Natural killer cell (primary cell): ENCODE measurements around the gene DDIAS. TPM values are rescaled to one million over a fixed set of nuclear protein-coding genes. Genes with fewer than 3 reads are reported as not detected.
"Not testable (repeated sequence)": the region's sequence is repeated elsewhere in the genome, so short reads cannot be mapped to it uniquely, and the experiment has no call there.

ENCODE experiments used
- ATAC-seq, 3 donors: fragments of 150-1000 bp in 2 of 3; fragments of 200-7000 bp in 1 of 3; cut with Tn5 transposase; 1 replicate in 1 of 3; 2 replicates in 2 of 3; pipeline ENCODE4 v1.10.0; 2021; ENCODE audit warnings: mild to moderate bottlenecking in 2 of 3, moderate library complexity in 2 of 3
- DNase-seq, 2 donors: peaks; one replicate each; pipeline versions ENCODE4 v3.0.0 to v3.0.0-alpha.2; 2013 to 2021; ENCODE audit warnings: mixed read lengths in 1 of 2
- H3K27ac ChIP-seq: one replicate; pipeline ENCODE4 v1.5.1; 2013; ENCODE audit warnings: mild to moderate bottlenecking, low read length
- H3K27me3 ChIP-seq: one replicate; pipeline ENCODE4 v1.6.1; 2013; ENCODE audit warnings: low read length; ENCODE audit not compliant: control insufficient read depth, insufficient read depth
- H3K36me3 ChIP-seq: one replicate; pipeline ENCODE4 v1.6.1; 2013; ENCODE audit warnings: low read length; ENCODE audit not compliant: control insufficient read depth, insufficient read depth
- H3K4me1 ChIP-seq: one replicate; pipeline ENCODE4 v1.6.1; 2013; ENCODE audit warnings: low read length; ENCODE audit not compliant: control insufficient read depth, insufficient read depth
- H3K4me3 ChIP-seq: one replicate; pipeline ENCODE4 v1.5.1; 2013; ENCODE audit warnings: low read length
- H3K9me3 ChIP-seq: one replicate; pipeline ENCODE4 v1.6.1; 2013; ENCODE audit warnings: low read length; ENCODE audit not compliant: control insufficient read depth, insufficient read depth
- H3K27ac Mint-ChIP-seq, 2 donors: one replicate each; pipeline ENCODE4 v1.8.0; 2022; ENCODE audit warnings: mild to moderate bottlenecking in 2 of 2, mixed read lengths in 2 of 2, moderate library complexity in 1 of 2
- H3K27me3 Mint-ChIP-seq, 2 donors: one replicate each; pipeline ENCODE4 v1.8.0; 2022; ENCODE audit warnings: low read depth in 2 of 2, mixed read lengths in 2 of 2
- H3K36me3 Mint-ChIP-seq: one replicate; pipeline ENCODE4 v1.8.0; 2022; ENCODE audit warnings: mixed read lengths
- H3K4me1 Mint-ChIP-seq, 2 donors: one replicate each; pipeline ENCODE4 v1.8.0; 2022; ENCODE audit warnings: mixed read lengths in 2 of 2
- H3K4me3 Mint-ChIP-seq: one replicate; pipeline ENCODE4 v1.8.0; 2022; ENCODE audit warnings: mild to moderate bottlenecking, moderate library complexity, mixed read lengths
- H3K9me3 Mint-ChIP-seq, 2 donors: one replicate each; pipeline ENCODE4 v1.8.0; 2022; ENCODE audit warnings: mixed read lengths in 2 of 2
- WGBS: methylation state at CpG from one replicate; pipeline ENCODE4 v1.1.7; 2013; ENCODE audit warnings: missing lambda C conversion rate; ENCODE audit not compliant: insufficient coverage; 5-methylcytosine and 5-hydroxymethylcytosine counted together
- intact Hi-C: fragments of 100-400 bp; cut with micrococcal nuclease; formaldehyde crosslinking; loops from one replicate; pipeline ENCODE4 v1.14.2; 2022
- total RNA-seq, 4 donors: library from RNA; stranded (reverse); fragments of 120-200 nt in 1 of 4; gene quantifications; one replicate each; pipeline versions ENCODE4 v1.2.3 to v1.2.4, GENCODE V29; 2013 to 2022
- TF ChIP-seq, protein P1 (sequence below): fragments of 200-600 bp; IDR thresholded peaks from one replicate; pipeline ENCODE4 v1.8.0; 2022; ENCODE audit warnings: antibody characterized with exemption

Gene DDIAS
- total RNA-seq, 3 donors from 2014 or later (not counting 1 experiment from before 2014, with no cell fraction given), result 0.89 to 2.4 (median 1.8) TPM

DNA sequence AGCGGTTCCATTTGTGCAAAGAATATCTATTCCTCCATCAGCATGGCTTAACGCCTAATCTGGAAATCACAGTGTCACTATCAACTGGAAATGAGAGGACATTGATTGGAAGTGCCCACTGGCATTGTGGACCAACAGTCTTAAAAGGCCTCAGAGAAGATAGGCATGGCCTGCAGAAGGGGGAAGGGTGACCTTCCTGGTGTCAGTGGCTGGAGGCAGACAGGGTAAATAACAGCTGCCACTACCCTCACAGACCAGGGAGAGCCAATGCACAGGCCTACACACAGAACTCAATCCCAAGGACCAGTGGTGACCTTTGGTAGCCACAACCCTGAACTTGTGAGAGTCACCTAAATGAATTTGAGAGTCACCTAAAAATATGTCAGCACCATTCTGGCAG is 36.0 kb downstream of the DDIAS start:
- peaks cover 0 to 13% of the 10 kb centered on the region in 2 donors for H3K4me1 Mint-ChIP-seq
- 95% methylated on average over 2 of the region's 2 CpGs for WGBS

DNA sequence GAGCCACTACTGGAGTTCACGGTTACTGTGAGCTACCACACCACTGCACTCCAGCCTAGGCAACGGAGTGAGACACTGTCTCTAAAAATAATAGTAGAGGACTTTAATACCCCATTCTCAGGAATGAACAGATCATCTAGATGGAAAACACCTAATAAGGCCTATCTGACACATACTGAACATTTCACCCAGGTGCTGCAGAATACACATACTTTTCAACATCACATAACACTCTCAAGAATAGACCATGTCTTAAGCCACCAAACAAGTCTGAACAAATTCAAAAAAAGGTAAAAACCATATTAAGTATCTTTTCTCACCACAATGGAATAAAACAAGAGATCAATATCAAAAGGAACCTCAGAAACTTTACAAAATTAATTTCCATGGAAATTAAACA is 37.9 kb downstream of the DDIAS start:
- Histone ChIP-seq H3K36me3 (no peaks in the 10 kb centered on the region), H3K27ac (no peak overlapping the region), H3K4me3 (no peak overlapping the region), H3K27me3 (no peaks in the 10 kb centered on the region), H3K4me1 (no peaks in the 10 kb centered on the region), H3K9me3 (no peaks in the 10 kb centered on the region)
- ATAC-seq (no peak), DNase-seq (no peak)
- no peak overlapping the region for H3K27ac Mint-ChIP-seq
- peaks cover 3 to 30% of the 10 kb centered on the region in 2 donors for H3K4me1 Mint-ChIP-seq
- TF ChIP-seq, protein P1, sequence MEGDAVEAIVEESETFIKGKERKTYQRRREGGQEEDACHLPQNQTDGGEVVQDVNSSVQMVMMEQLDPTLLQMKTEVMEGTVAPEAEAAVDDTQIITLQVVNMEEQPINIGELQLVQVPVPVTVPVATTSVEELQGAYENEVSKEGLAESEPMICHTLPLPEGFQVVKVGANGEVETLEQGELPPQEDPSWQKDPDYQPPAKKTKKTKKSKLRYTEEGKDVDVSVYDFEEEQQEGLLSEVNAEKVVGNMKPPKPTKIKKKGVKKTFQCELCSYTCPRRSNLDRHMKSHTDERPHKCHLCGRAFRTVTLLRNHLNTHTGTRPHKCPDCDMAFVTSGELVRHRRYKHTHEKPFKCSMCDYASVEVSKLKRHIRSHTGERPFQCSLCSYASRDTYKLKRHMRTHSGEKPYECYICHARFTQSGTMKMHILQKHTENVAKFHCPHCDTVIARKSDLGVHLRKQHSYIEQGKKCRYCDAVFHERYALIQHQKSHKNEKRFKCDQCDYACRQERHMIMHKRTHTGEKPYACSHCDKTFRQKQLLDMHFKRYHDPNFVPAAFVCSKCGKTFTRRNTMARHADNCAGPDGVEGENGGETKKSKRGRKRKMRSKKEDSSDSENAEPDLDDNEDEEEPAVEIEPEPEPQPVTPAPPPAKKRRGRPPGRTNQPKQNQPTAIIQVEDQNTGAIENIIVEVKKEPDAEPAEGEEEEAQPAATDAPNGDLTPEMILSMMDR, result no peak
- intact Hi-C loops, result no loop called here
- H3K27me3 Mint-ChIP-seq, result no peaks in the 10 kb centered on the region
- H3K36me3 Mint-ChIP-seq, result no peaks in the 10 kb centered on the region
- WGBS, result 100% methylated on average over 2 of the region's 2 CpGs
- H3K9me3 Mint-ChIP-seq, result peaks cover 0 to 3% of the 10 kb centered on the region in 2 donors
- H3K4me3 Mint-ChIP-seq, result no peak overlapping the region

More for the DNA sequence above, 36.0 kb downstream of the DDIAS start:
- Mint-ChIP-seq H3K9me3 (peaks cover 0 to 3% of the 10 kb centered on the region in 2 donors), H3K27me3 (no peaks in the 10 kb centered on the region), H3K36me3 (no peaks in the 10 kb centered on the region), H3K4me3 (no peak overlapping the region), H3K27ac (no peak overlapping the region)
- H3K4me1 ChIP-seq, result no peaks in the 10 kb centered on the region
- DNase-seq, result no peak
- TF ChIP-seq, protein P1, result no peak
- H3K27ac ChIP-seq, result no peak overlapping the region
- H3K9me3 ChIP-seq, result no peaks in the 10 kb centered on the region
- no peak overlapping the region for H3K4me3 ChIP-seq
- no peak for ATAC-seq
- H3K36me3 ChIP-seq, result no peaks in the 10 kb centered on the region
- intact Hi-C loops, result no loop called here
- no peaks in the 10 kb centered on the region for H3K27me3 ChIP-seq

DNA sequence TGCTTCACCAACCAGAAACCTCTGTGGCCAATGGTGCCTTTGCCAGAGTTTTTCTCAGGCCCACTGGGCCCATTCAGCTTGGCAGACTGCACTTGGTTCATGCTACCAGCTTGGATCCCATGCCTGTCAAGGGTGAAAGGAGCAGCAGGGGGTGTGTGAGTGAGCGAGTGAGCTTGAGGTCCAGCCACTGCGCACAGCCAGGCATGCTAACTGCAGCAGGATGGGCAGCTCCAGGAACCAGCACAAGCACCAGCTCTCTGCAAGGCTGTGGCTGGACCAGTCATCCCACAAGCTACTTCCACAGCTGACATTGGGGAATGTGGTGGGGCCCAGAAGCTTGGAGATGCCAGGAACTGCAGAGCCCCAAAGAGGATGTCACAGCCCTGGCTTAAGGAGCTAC is 40.8 kb downstream of the DDIAS start:
- Mint-ChIP-seq H3K9me3 (peaks cover 0 to 3% of the 10 kb centered on the region in 2 donors), H3K27ac (no peak overlapping the region), H3K27me3 (no peaks in the 10 kb centered on the region), H3K36me3 (no peaks in the 10 kb centered on the region), H3K4me1 (peaks cover 8 to 30% of the 10 kb centered on the region in 2 donors), H3K4me3 (no peak overlapping the region)
- DNase-seq, result no peak
- 97% methylated on average over 2 of the region's 2 CpGs for WGBS
- Histone ChIP-seq H3K36me3 (no peaks in the 10 kb centered on the region), H3K4me3 (no peak overlapping the region), H3K27ac (no peak overlapping the region), H3K27me3 (no peaks in the 10 kb centered on the region), H3K4me1 (no peaks in the 10 kb centered on the region), H3K9me3 (no peaks in the 10 kb centered on the region)
- intact Hi-C loops, result no loop called here
- no peak for ATAC-seq
- TF ChIP-seq, protein P1, result no peak

DNA sequence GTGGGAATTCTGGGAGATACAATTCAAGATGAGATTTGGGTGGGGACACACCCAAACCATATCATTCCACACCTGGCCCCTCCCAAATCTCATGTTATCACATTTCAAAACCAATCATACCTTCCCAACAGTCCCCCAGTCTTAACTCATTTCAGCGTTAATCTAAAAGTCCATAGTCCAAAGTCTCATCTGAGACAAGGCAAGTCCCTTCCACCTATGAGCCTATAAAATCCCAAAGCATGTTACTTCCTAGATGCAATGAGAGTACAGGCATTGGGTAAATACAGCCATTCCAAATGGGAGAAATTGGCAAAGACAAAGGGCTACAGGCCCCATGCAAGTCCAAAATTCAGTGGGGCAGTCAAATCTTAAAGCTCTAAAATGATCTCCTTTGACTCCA is 41.9 kb downstream of the DDIAS start:
- H3K9me3 Mint-ChIP-seq, H3K36me3 ChIP-seq, H3K4me1 ChIP-seq, ATAC-seq, H3K4me3 Mint-ChIP-seq, H3K9me3 ChIP-seq, H3K36me3 Mint-ChIP-seq, H3K27me3 ChIP-seq, H3K27ac ChIP-seq, DNase-seq, H3K27me3 Mint-ChIP-seq, H3K4me3 ChIP-seq, intact Hi-C loops, H3K27ac Mint-ChIP-seq: not testable (repeated sequence)
- WGBS, result 100% methylated on average over 1 of the region's 1 CpG
- peaks cover 8 to 30% of the 10 kb centered on the region in 2 donors for H3K4me1 Mint-ChIP-seq
